Superior temporal gyrus (tissue), 1 donor: ENCODE data around the gene MMP10.

Experiments used
- DNase-seq: peaks from one replicate; pipeline ENCODE4 v3.0.0-alpha.2; 2016; ENCODE audit errors: extremely low spot score

MMP10 gene

DNA sequence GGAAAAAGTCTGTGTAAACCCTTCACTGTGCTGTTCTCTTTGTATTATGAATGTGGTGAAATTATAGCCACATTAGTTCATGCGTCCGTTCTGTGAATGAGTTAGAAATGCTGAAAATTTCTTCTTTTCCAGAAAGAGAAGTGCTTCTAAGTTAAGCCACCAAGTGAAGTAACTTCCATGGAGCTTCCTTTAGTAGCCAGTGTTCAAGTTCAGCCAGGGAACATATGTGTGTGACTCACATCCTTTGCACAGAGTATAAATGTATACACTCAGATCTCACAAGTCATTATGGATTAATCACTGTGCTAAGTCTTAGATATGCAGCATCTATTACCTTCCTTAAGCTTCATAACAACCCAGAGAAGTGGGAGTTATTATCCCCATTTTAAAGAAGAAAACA is 52.5 kb downstream of the MMP10 start:
- DNase-seq: no peak

- peak; percentile 50 for DNase-seq
These were observed 55.4 kb downstream of the MMP10 start, which contains the start of gene MMP8 for GRCh38 chr11:102724904-102725500. Gene MMP8, minus strand, starts transcription at chr11:102724954. Its CDS starts 99 bp downstream, at chr11:102724855.

DNA sequence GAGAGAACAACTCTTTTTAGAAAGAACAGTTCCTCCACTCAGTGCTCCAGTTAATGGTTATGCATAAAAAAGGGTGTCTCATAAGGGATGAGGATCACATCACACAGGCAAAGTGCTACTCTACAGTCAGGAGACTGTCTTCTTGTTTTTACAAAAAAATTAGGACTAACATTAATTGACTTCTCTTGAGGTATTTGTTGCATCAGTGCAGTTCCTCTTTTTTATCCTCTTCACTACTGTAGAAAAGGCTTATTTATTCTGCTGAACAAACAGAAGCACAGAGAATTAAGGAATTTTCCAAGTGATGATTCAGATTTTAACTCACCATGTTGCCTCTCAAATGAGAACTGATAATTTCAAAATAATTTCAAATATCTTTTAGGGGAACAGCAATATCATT is 57.6 kb downstream of the MMP10 start:
- DNase-seq: no peak
